H1 (cell line): Measurements from ENCODE around the gene DUS1L. TPM values are rescaled to one million over a fixed set of nuclear protein-coding genes. Genes with fewer than 3 reads are reported as not detected.

Experiments used
- CTCF ChIA-PET: fragments of 300-600 bp; sonication (Branson Sonifier 250); formaldehyde crosslinking; loops from one replicate; lab custom pipeline; 2021; ENCODE audit not compliant: partially characterized antibody; lab: Charles Lee
- POLR2A ChIA-PET: fragments of 300-600 bp; sonication (Branson Sonifier 250); formaldehyde crosslinking; loops from one replicate; lab custom pipeline; 2021; ENCODE audit warnings: inconsistent platforms; ENCODE audit not compliant: partially characterized antibody; lab: Charles Lee
- DNase-seq, 2 experiments: peaks; one replicate each; pipeline versions ENCODE4 v3.0.0 to v3.0.0-alpha.2; 2010 to 2022; ENCODE audit warnings: low spot score in 2 of 2, low read depth in 1 of 2, mixed read lengths in 1 of 2
- FAIRE-seq: peaks from 2 replicates; lab custom pipeline; 2011; peaks lifted over from hg19 to GRCh38; lab: Jason Lieb, UNC
- H2AFZ ChIP-seq: 2 replicates; pipeline ENCODE4 v1.8.1; 2012; ENCODE audit warnings: low read length, inconsistent platforms
- H2AK5ac ChIP-seq: 2 replicates; pipeline ENCODE4 v1.6.1; 2013; ENCODE audit warnings: low read depth, low read length
- H2BK120ac ChIP-seq: replicated peaks from 2 replicates; pipeline ENCODE3; 2013; ENCODE audit warnings: low read depth, low read length, inconsistent platforms
- H2BK12ac ChIP-seq: 2 replicates; pipeline ENCODE4 v1.6.1; 2013; ENCODE audit warnings: low read depth, low read length
- H2BK15ac ChIP-seq: 2 replicates; pipeline ENCODE4 v1.6.1; 2013; ENCODE audit warnings: low read length
- H2BK20ac ChIP-seq: 2 replicates; pipeline ENCODE4 v1.6.1; 2013; ENCODE audit warnings: low read length
- H2BK5ac ChIP-seq: 2 replicates; pipeline ENCODE4 v1.6.1; 2013; ENCODE audit warnings: low read depth, low read length
- H3K14ac ChIP-seq: 2 replicates; pipeline ENCODE4 v1.6.1; 2013; ENCODE audit warnings: inconsistent platforms; ENCODE audit not compliant: insufficient read length
- H3K18ac ChIP-seq: 2 replicates; pipeline ENCODE4 v1.6.1; 2013; ENCODE audit warnings: low read length; ENCODE audit errors: extremely low read depth
- H3K23ac ChIP-seq: 2 replicates; pipeline ENCODE4 v1.6.1; 2013; ENCODE audit warnings: inconsistent platforms; ENCODE audit not compliant: insufficient read length
- H3K23me2 ChIP-seq: 2 replicates; pipeline ENCODE4 v1.6.1; 2013; ENCODE audit warnings: low read depth, low read length
- H3K27ac ChIP-seq: 2 replicates; pipeline ENCODE4 v1.6.1; 2011; ENCODE audit warnings: low read depth, low read length, inconsistent platforms
- H3K27me3 ChIP-seq, 4 experiments: replicated peaks in 1 of 4; 1 replicate in 1 of 4; 2 replicates in 3 of 4; pipeline versions ENCODE4 v1.6.1 to v1.8.1; 2011 to 2013; ENCODE audit warnings: low read length in 3 of 4, mild to moderate bottlenecking in 3 of 4, inconsistent platforms in 2 of 4, mixed read lengths in 2 of 4, moderate library complexity in 1 of 4; ENCODE audit not compliant: control insufficient read depth in 3 of 4, insufficient read depth in 3 of 4; ENCODE audit errors: extremely low read depth in 1 of 4
- H3K36me3 ChIP-seq, 4 experiments: 2 replicates each; pipeline versions ENCODE4 v1.6.1 to v1.8.1; 2011 to 2013; ENCODE audit warnings: mild to moderate bottlenecking in 4 of 4, low read length in 3 of 4, moderate library complexity in 2 of 4, control low read depth in 1 of 4, inconsistent platforms in 1 of 4; ENCODE audit not compliant: insufficient read depth in 4 of 4, control insufficient read depth in 2 of 4
- H3K4ac ChIP-seq: replicated peaks from 2 replicates; pipeline ENCODE3; 2013; ENCODE audit warnings: low read length, low read depth, mixed read lengths, inconsistent platforms; ENCODE audit not compliant: insufficient read length
- H3K4me1 ChIP-seq, 4 experiments: replicated peaks in 1 of 4; 1 replicate in 1 of 4; 2 replicates in 3 of 4; pipeline versions ENCODE4 v1.6.1 to v1.8.1; 2011 to 2013; ENCODE audit warnings: low read length in 3 of 4, inconsistent platforms in 2 of 4, mixed read lengths in 1 of 4; ENCODE audit not compliant: insufficient read depth in 4 of 4, control insufficient read depth in 3 of 4
- H3K4me2 ChIP-seq, 2 experiments: 2 replicates each; pipeline versions ENCODE4 v1.6.1 to v1.8.1; 2011 to 2013; ENCODE audit warnings: low read depth in 2 of 2, low read length in 2 of 2, control low read depth in 1 of 2, inconsistent platforms in 1 of 2, mild to moderate bottlenecking in 1 of 2; ENCODE audit not compliant: insufficient read depth in 1 of 2
- H3K4me3 ChIP-seq, 4 experiments: fragments of 200-600, 300-600 bp in 1 of 4; sonication (generic), shearing (Covaris generic), sonication (Bioruptor Twin) in 1 of 4; 2 replicates each; pipeline versions ENCODE4 v1.5.1 to v1.8.1; 2011 to 2016; ENCODE audit warnings: low read length in 4 of 4, low read depth in 3 of 4, control low read depth in 2 of 4, inconsistent platforms in 2 of 4, mild to moderate bottlenecking in 2 of 4, mixed read lengths in 1 of 4, moderate library complexity in 1 of 4; ENCODE audit not compliant: insufficient read depth in 2 of 4; ENCODE audit errors: extremely low read depth in 1 of 4
- H3K56ac ChIP-seq: replicated peaks from 2 replicates; pipeline ENCODE3; 2013; ENCODE audit warnings: low read depth, mild to moderate bottlenecking, mixed read lengths, low read length, inconsistent platforms; ENCODE audit not compliant: insufficient read length
- H3K79me1 ChIP-seq: 2 replicates; pipeline ENCODE4 v1.6.1; 2013; ENCODE audit warnings: low read depth, low read length, control low read depth
- H3K79me2 ChIP-seq, 2 experiments: 2 replicates each; pipeline versions ENCODE4 v1.6.1 to v1.8.1; 2012 to 2013; ENCODE audit warnings: low read length in 2 of 2, mild to moderate bottlenecking in 2 of 2, inconsistent platforms in 1 of 2; ENCODE audit not compliant: insufficient read depth in 2 of 2, control insufficient read depth in 1 of 2
- H3K9ac ChIP-seq, 4 experiments: replicated peaks in 1 of 4; 1 replicate in 1 of 4; 2 replicates in 3 of 4; pipeline versions ENCODE4 v1.6.1 to v1.8.1; 2011 to 2013; ENCODE audit warnings: low read depth in 3 of 4, low read length in 3 of 4, control low read depth in 2 of 4, mild to moderate bottlenecking in 2 of 4, moderate library complexity in 2 of 4, inconsistent platforms in 1 of 4; ENCODE audit errors: extremely low read depth in 1 of 4
- H3K9me3 ChIP-seq, 2 experiments: 2 replicates each; pipeline versions ENCODE4 v1.6.1 to v1.8.1; 2012 to 2013; ENCODE audit warnings: mild to moderate bottlenecking in 2 of 2, moderate library complexity in 2 of 2, control low read depth in 1 of 2, inconsistent platforms in 1 of 2, low read depth in 1 of 2, low read length in 1 of 2, mixed read lengths in 1 of 2; ENCODE audit not compliant: insufficient read depth in 2 of 2
- H4K20me1 ChIP-seq, 2 experiments: replicated peaks in 1 of 2; 2 replicates each; pipeline versions ENCODE3 to v1.8.1; 2011 to 2013; ENCODE audit warnings: inconsistent platforms in 2 of 2, low read length in 2 of 2, mild to moderate bottlenecking in 1 of 2; ENCODE audit not compliant: insufficient read depth in 2 of 2, control insufficient read depth in 1 of 2
- H4K5ac ChIP-seq: 2 replicates; pipeline ENCODE4 v1.6.1; 2013; ENCODE audit warnings: low read length, low read depth, mixed read lengths, inconsistent platforms; ENCODE audit not compliant: insufficient read length
- H4K8ac ChIP-seq: 2 replicates; pipeline ENCODE4 v1.8.0; 2013; ENCODE audit warnings: mild to moderate bottlenecking, moderate library complexity, low read length, inconsistent platforms; ENCODE audit not compliant: insufficient read depth; ENCODE audit errors: extremely low read depth
- H4K91ac ChIP-seq: replicated peaks from 2 replicates; pipeline ENCODE3; 2013; ENCODE audit warnings: low read length, mixed read lengths, inconsistent platforms; ENCODE audit not compliant: insufficient read length
- HDAC2 ChIP-seq, 2 experiments: fragments of 300-600 bp in 1 of 2; sonication (generic) in 1 of 2; IDR thresholded peaks; 2 replicates each; pipeline ENCODE4 v1.6.1; 2011 to 2012; ENCODE audit warnings: low read depth in 2 of 2, low read length in 2 of 2, mild to moderate bottlenecking in 2 of 2, moderate library complexity in 2 of 2, borderline replicate concordance in 1 of 2, inconsistent platforms in 1 of 2
- POLR2AphosphoS5 ChIP-seq: IDR thresholded peaks from 2 replicates; pipeline ENCODE4 v1.6.1; 2011; ENCODE audit warnings: low read depth, low read length
- WGBS, 2 experiments: shearing (Covaris generic) in 1 of 2; methylation state at CpG; one replicate each; pipeline versions ENCODE4 v1.1.6 to v1.1.7; 2013 to 2015; ENCODE audit warnings: low lambda C conversion rate in 2 of 2, mixed read lengths in 2 of 2, inconsistent platforms in 1 of 2, low coverage in 1 of 2, missing lambda C conversion rate in 1 of 2; ENCODE audit not compliant: insufficient replicate concordance in 2 of 2, insufficient coverage in 1 of 2, insufficient read length in 1 of 2; ENCODE audit errors: extremely low coverage in 1 of 2, missing lambda C conversion rate in 1 of 2; 5-methylcytosine and 5-hydroxymethylcytosine counted together
- polyA plus RNA-seq, 7 experiments: library from polyadenylated mRNA; depleted of rRNA in 3 of 7; stranded (reverse) in 5 of 7; unstranded in 2 of 7; fragments of >200 nt in 5 of 7; fragments of 200-250 nt in 2 of 7; gene quantifications; 1 replicate in 5 of 7; 2 replicates in 1 of 7; 4 replicates in 1 of 7; pipeline versions ENCODE4 v1.2.1 to v1.2.3, GENCODE V29; 2011 to 2013; ENCODE audit warnings: missing spikeins in 2 of 7, mixed read lengths in 2 of 7
- total RNA-seq: library from RNA; stranded (reverse); fragmentation: NEBNext Ultra II Directional; extraction: Animal tissue kit (Norgen Biotek cat#: 25700); gene quantifications from 2 replicates; pipeline ENCODE4 v1.2.1, GENCODE V29; 2021

The DUS1L gene
- total and polyA plus RNA-seq, 2 of the 8 experiments (the other 6 are each of a cell fraction or from before 2014, with no cell fraction given): 34.5 to 69.1 TPM

DNA sequence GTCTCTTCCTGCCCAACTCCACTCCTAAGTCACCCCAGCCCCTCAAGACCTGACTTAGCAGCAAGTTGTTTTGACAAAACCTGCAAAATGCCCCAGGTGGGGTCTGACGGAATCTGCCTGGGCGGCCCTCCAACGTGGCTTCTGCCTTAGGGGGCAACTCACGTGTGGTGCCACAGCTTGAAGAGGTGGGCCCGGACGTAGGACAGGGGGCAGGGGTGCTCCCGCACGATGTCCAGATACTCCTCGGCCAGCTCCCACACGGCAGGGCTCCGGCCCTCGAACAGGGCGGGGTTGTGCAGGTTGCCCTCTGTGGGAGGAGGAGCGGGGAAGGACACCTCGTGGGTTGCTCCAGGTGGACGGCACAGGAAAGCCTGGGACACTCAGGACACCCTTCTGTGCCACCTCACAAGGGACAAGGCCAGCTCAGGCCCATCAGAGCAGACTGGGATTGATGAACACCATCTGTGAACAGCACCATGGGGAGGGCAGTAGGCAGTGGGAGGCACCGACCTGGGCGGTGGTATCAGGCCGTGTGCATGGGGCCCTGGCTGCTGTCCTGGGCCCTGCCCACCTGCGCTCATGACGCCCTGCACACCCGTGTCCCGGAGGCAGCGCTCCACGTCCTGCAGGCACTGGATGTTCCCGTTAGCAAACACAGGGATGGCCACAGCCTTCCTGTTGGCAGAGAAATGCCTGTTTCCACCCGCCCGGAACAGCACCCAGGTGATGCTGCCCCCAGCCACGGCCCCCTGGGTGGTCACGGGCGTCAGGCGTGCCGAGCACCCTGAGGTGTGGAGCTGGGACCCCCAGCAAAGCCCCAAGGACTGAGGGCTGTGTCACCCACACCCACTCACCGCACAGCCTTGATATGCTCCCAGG lies 4.3 kb downstream of the DUS1L start:
- H3K9ac ChIP-seq: no peak overlapping the region
- H3K9me3 ChIP-seq: no peaks in the 10 kb centered on the region
- no peak overlapping the region for H4K91ac ChIP-seq
- peaks cover 8% of the 10 kb centered on the region; the same call in 1 of the 2 replicates for H3K23me2 ChIP-seq
- TF ChIP-seq POLR2AphosphoS5: peak; percentile 36; the same call in 1 of the 2 replicates
- TF ChIP-seq HDAC2 (IDR thresholded peaks at IDR 0.05; ENCODE audit: borderline replicate concordance in 1 of 2, low read depth in 2 of 2, low read length in 2 of 2): no peak
- FAIRE-seq (no peak), DNase-seq (no peak)
- no peak overlapping the region for H3K18ac ChIP-seq
- no peak overlapping the region for H3K23ac ChIP-seq
- no peak overlapping the region for H2BK120ac ChIP-seq
- POLR2A ChIA-PET: interaction anchor here (0.9 to 16.2 kb wide), 17 partner anchors 4 to 127 kb away, joined by 3 to 161 read pairs (median 5); partner anchors contain the start of genes DUS1L, GPS1, RAC3 and RFNG
- H3K79me1 ChIP-seq: peaks cover 5% of the 10 kb centered on the region; the same call in 1 of the 2 replicates
- H3K56ac ChIP-seq: no peak overlapping the region
- H3K36me3 ChIP-seq: peaks cover 10 to 27% (median 22%) of the 10 kb centered on the region in 4 experiments; a peak in 5 of 8 replicates
- no peak overlapping the region for H3K14ac ChIP-seq
- H3K4ac ChIP-seq: no peak overlapping the region
- no peak overlapping the region for H2AK5ac ChIP-seq
- H3K4me1 ChIP-seq: peaks cover 0 to 9% (median 5%) of the 10 kb centered on the region in 4 experiments; a peak in 5 of 7 replicates
- H4K5ac ChIP-seq: no peak overlapping the region
- H3K4me3 ChIP-seq: no peak overlapping the region
- H3K79me2 ChIP-seq: no peaks in the 10 kb centered on the region
- H3K4me2 ChIP-seq: no peak overlapping the region
- H2BK15ac ChIP-seq: no peak overlapping the region
- peak overlapping the region; percentile 41; the same call in 1 of the 2 replicates for H4K8ac ChIP-seq
- no peak overlapping the region for H2BK12ac ChIP-seq
- no peak overlapping the region for H2BK5ac ChIP-seq
- no peaks in the 10 kb centered on the region for H3K27me3 ChIP-seq
- CTCF ChIA-PET: interaction anchor here (0.6 to 1.6 kb wide), 8 partner anchors 9 to 432 kb away, joined by 3 to 9 read pairs (median 4); partner anchors contain the start of genes DCXR, GPS1 and RFNG
- WGBS, 2 experiments: 91% methylated on average over 33 of the region's 34 CpGs; no CpG with 5 or more reads in 1 of the 2 experiments
- peaks cover 0 to 11% of the 10 kb centered on the region in 2 experiments for H4K20me1 ChIP-seq
- H2BK20ac ChIP-seq: no peak overlapping the region
- no peak overlapping the region for H2AFZ ChIP-seq
- H3K27ac ChIP-seq: no peak overlapping the region
